SK-N-SH treated with all-trans-retinoic acid at 6 μM for 48 hours (cell line): ENCODE measurements around the gene FIGLA.

Source experiments
- ATAC-seq: fragments of 200-7000 bp; cut with Tn5 transposase; 3 replicates; pipeline ENCODE4 v1.9.1; 2020; ENCODE audit warnings: mild to moderate bottlenecking, moderate library complexity
- ARNTL ChIP-seq: fragments of 450-650 bp; formaldehyde crosslinking; IDR thresholded peaks from 2 replicates; pipeline ENCODE4 v1.5.0; 2020; ENCODE audit warnings: low read depth, mild to moderate bottlenecking, moderate library complexity, borderline replicate concordance
- BACH2 ChIP-seq: fragments of 250-450 bp; sonication (Bioruptor Pico); IDR thresholded peaks from 2 replicates; pipeline ENCODE4 v1.9.0; 2021; ENCODE audit warnings: mild to moderate bottlenecking, borderline replicate concordance
- CSDC2 ChIP-seq: fragments of 250-450 bp; sonication (Bioruptor Pico); IDR thresholded peaks from 2 replicates; pipeline ENCODE4 v1.5.0; 2020; ENCODE audit warnings: mild to moderate bottlenecking, moderate library complexity
- ESRRG ChIP-seq: fragments of 250-450 bp; sonication (Bioruptor Pico); IDR thresholded peaks from 2 replicates; pipeline ENCODE4 v1.6.1; 2021; ENCODE audit warnings: mild to moderate bottlenecking
- GLIS3 ChIP-seq: fragments of 250-450 bp; sonication (Bioruptor Pico); IDR thresholded peaks from 2 replicates; pipeline ENCODE4 v1.5.0; 2020; ENCODE audit warnings: mild to moderate bottlenecking, moderate library complexity
- ISL1 ChIP-seq: fragments of 250-450 bp; sonication (Bioruptor Pico); IDR thresholded peaks from 2 replicates; pipeline ENCODE4 v2.1.2; 2022; ENCODE audit warnings: mild to moderate bottlenecking, moderate library complexity
- OSR1 ChIP-seq: fragments of 250-450 bp; sonication (Bioruptor Pico); IDR thresholded peaks from 2 replicates; pipeline ENCODE4 v1.8.0; 2022; ENCODE audit warnings: moderate library complexity, mild to moderate bottlenecking, inconsistent platforms
- PPARA ChIP-seq: fragments of 250-450 bp; sonication (Bioruptor Pico); IDR thresholded peaks from 2 replicates; pipeline ENCODE4 v1.5.0; 2020; ENCODE audit warnings: mild to moderate bottlenecking, borderline replicate concordance
- RARB ChIP-seq: fragments of 250-450 bp; sonication (Bioruptor Pico); IDR thresholded peaks from 2 replicates; pipeline ENCODE4 v1.8.0; 2021; ENCODE audit warnings: mild to moderate bottlenecking, moderate library complexity
- SNAI2 ChIP-seq: fragments of 250-450 bp; sonication (Bioruptor Pico); IDR thresholded peaks from 2 replicates; pipeline ENCODE4 v1.5.0; 2020; ENCODE audit warnings: mild to moderate bottlenecking, moderate library complexity
- TOX ChIP-seq: fragments of 250-450 bp; sonication (Bioruptor Pico); IDR thresholded peaks from 2 replicates; pipeline ENCODE4 v1.8.0; 2021; ENCODE audit warnings: mild to moderate bottlenecking, moderate library complexity, borderline replicate concordance
- ZC3H10 ChIP-seq: fragments of 250-450 bp; sonication (Bioruptor Pico); IDR thresholded peaks from 2 replicates; pipeline ENCODE4 v1.5.1; 2021; ENCODE audit warnings: mild to moderate bottlenecking, moderate library complexity
- ZFP3 ChIP-seq: fragments of 250-450 bp; sonication (Bioruptor Pico); IDR thresholded peaks from 2 replicates; pipeline ENCODE4 v1.5.0; 2020; ENCODE audit warnings: mild to moderate bottlenecking, moderate library complexity
- ZNF565 ChIP-seq: fragments of 450-650 bp; formaldehyde crosslinking; conservative IDR thresholded peaks from 2 replicates; pipeline ENCODE4 v1.5.0; 2020; ENCODE audit warnings: low read depth, mild to moderate bottlenecking, moderate library complexity
- ZNF70 ChIP-seq: fragments of 450-650 bp; formaldehyde crosslinking; IDR thresholded peaks from 2 replicates; pipeline ENCODE4 v1.5.0; 2020; ENCODE audit warnings: mild to moderate bottlenecking, moderate library complexity
- ZNF8 ChIP-seq: fragments of 450-650 bp; formaldehyde crosslinking; IDR thresholded peaks from 2 replicates; pipeline ENCODE4 v1.5.0; 2020; ENCODE audit warnings: mild to moderate bottlenecking, moderate library complexity
- TF ChIP-seq, protein P1 (sequence below): fragments of 250-450 bp; sonication (Bioruptor Pico); IDR thresholded peaks from 2 replicates; pipeline ENCODE4 v1.8.0; 2020; ENCODE audit warnings: mild to moderate bottlenecking, moderate library complexity, borderline replicate concordance
- TF ChIP-seq, protein P2 (sequence below): fragments of 250-450 bp; sonication (Bioruptor Pico); IDR thresholded peaks from 2 replicates; pipeline ENCODE4 v1.5.1; 2021; ENCODE audit warnings: mild to moderate bottlenecking, moderate library complexity
- TF ChIP-seq, protein P3 (sequence below): fragments of 250-450 bp; sonication (Bioruptor Pico); IDR thresholded peaks from 2 replicates; pipeline ENCODE4 v1.5.1; 2020; ENCODE audit warnings: low read depth, mild to moderate bottlenecking, moderate library complexity
- TF ChIP-seq, protein P4 (sequence below): fragments of 250-450 bp; sonication (Bioruptor Pico); IDR thresholded peaks from 2 replicates; pipeline ENCODE4 v1.8.0; 2021; ENCODE audit warnings: low read depth, mild to moderate bottlenecking, moderate library complexity, borderline replicate concordance
- TF ChIP-seq, protein P5 (sequence below): fragments of 250-450 bp; sonication (Bioruptor Pico); IDR thresholded peaks from 2 replicates; pipeline ENCODE4 v1.5.0; 2020; ENCODE audit warnings: mild to moderate bottlenecking, moderate library complexity

FIGLA gene

DNA sequence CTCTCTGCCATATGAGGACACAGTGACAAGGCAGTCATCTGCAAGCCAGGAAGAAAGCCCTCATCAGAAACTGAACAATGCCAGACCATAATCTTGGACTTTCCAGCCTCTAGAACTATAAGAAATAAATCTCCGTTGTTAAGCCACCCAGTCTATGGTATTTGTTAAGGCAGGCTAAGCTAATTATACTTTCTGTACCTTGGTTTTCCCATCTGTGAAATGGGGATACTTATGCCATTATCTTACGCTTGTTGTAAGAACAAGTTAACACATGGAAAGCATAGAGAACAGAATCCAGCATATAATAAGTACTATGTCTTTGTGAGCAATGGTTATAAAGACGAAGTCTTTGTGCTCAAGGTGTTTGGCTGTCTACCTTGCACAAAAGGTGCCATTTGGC lies 14.2 kb downstream of the FIGLA start:
- ATAC-seq = no peak
- no peak for TF ChIP-seq SNAI2 (CRISPR knock-in tag)
- TF ChIP-seq ZNF565 = no peak
- no peak for TF ChIP-seq ZNF8 (CRISPR knock-in tag)
- TF ChIP-seq PPARA (CRISPR knock-in tag) = no peak
- TF ChIP-seq BACH2 (CRISPR knock-in tag) = no peak
- TF ChIP-seq ZC3H10 (CRISPR knock-in tag) = no peak
- no peak for TF ChIP-seq ZFP3 (CRISPR knock-in tag)
- TF ChIP-seq, protein P1, sequence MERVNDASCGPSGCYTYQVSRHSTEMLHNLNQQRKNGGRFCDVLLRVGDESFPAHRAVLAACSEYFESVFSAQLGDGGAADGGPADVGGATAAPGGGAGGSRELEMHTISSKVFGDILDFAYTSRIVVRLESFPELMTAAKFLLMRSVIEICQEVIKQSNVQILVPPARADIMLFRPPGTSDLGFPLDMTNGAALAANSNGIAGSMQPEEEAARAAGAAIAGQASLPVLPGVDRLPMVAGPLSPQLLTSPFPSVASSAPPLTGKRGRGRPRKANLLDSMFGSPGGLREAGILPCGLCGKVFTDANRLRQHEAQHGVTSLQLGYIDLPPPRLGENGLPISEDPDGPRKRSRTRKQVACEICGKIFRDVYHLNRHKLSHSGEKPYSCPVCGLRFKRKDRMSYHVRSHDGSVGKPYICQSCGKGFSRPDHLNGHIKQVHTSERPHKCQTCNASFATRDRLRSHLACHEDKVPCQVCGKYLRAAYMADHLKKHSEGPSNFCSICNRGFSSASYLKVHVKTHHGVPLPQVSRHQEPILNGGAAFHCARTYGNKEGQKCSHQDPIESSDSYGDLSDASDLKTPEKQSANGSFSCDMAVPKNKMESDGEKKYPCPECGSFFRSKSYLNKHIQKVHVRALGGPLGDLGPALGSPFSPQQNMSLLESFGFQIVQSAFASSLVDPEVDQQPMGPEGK (CRISPR knock-in tag) = no peak
- TF ChIP-seq, protein P2, sequence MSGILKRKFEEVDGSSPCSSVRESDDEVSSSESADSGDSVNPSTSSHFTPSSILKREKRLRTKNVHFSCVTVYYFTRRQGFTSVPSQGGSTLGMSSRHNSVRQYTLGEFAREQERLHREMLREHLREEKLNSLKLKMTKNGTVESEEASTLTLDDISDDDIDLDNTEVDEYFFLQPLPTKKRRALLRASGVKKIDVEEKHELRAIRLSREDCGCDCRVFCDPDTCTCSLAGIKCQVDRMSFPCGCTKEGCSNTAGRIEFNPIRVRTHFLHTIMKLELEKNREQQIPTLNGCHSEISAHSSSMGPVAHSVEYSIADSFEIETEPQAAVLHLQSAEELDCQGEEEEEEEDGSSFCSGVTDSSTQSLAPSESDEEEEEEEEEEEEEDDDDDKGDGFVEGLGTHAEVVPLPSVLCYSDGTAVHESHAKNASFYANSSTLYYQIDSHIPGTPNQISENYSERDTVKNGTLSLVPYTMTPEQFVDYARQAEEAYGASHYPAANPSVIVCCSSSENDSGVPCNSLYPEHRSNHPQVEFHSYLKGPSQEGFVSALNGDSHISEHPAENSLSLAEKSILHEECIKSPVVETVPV (CRISPR knock-in tag) = no peak
- TF ChIP-seq ISL1 (CRISPR knock-in tag) = no peak
- TF ChIP-seq, protein P3, sequence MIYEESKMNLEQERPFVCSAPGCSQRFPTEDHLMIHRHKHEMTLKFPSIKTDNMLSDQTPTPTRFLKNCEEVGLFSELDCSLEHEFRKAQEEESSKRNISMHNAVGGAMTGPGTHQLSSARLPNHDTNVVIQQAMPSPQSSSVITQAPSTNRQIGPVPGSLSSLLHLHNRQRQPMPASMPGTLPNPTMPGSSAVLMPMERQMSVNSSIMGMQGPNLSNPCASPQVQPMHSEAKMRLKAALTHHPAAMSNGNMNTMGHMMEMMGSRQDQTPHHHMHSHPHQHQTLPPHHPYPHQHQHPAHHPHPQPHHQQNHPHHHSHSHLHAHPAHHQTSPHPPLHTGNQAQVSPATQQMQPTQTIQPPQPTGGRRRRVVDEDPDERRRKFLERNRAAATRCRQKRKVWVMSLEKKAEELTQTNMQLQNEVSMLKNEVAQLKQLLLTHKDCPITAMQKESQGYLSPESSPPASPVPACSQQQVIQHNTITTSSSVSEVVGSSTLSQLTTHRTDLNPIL (CRISPR knock-in tag) = no peak
- TF ChIP-seq TOX (CRISPR knock-in tag) = no peak
- TF ChIP-seq RARB (CRISPR knock-in tag) = no peak
- no peak for TF ChIP-seq ZNF70 (CRISPR knock-in tag)
- TF ChIP-seq, protein P4, sequence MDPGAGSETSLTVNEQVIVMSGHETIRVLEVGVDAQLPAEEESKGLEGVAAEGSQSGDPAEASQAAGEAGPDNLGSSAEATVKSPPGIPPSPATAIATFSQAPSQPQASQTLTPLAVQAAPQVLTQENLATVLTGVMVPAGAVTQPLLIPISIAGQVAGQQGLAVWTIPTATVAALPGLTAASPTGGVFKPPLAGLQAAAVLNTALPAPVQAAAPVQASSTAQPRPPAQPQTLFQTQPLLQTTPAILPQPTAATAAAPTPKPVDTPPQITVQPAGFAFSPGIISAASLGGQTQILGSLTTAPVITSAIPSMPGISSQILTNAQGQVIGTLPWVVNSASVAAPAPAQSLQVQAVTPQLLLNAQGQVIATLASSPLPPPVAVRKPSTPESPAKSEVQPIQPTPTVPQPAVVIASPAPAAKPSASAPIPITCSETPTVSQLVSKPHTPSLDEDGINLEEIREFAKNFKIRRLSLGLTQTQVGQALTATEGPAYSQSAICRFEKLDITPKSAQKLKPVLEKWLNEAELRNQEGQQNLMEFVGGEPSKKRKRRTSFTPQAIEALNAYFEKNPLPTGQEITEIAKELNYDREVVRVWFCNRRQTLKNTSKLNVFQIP (CRISPR knock-in tag) = no peak
- TF ChIP-seq, protein P5, sequence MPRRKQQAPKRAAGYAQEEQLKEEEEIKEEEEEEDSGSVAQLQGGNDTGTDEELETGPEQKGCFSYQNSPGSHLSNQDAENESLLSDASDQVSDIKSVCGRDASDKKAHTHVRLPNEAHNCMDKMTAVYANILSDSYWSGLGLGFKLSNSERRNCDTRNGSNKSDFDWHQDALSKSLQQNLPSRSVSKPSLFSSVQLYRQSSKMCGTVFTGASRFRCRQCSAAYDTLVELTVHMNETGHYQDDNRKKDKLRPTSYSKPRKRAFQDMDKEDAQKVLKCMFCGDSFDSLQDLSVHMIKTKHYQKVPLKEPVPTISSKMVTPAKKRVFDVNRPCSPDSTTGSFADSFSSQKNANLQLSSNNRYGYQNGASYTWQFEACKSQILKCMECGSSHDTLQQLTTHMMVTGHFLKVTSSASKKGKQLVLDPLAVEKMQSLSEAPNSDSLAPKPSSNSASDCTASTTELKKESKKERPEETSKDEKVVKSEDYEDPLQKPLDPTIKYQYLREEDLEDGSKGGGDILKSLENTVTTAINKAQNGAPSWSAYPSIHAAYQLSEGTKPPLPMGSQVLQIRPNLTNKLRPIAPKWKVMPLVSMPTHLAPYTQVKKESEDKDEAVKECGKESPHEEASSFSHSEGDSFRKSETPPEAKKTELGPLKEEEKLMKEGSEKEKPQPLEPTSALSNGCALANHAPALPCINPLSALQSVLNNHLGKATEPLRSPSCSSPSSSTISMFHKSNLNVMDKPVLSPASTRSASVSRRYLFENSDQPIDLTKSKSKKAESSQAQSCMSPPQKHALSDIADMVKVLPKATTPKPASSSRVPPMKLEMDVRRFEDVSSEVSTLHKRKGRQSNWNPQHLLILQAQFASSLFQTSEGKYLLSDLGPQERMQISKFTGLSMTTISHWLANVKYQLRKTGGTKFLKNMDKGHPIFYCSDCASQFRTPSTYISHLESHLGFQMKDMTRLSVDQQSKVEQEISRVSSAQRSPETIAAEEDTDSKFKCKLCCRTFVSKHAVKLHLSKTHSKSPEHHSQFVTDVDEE (CRISPR knock-in tag) = no peak
- TF ChIP-seq OSR1 = no peak
- no peak for TF ChIP-seq ESRRG (CRISPR knock-in tag)
- no peak for TF ChIP-seq CSDC2 (CRISPR knock-in tag)
- no peak for TF ChIP-seq GLIS3 (CRISPR knock-in tag)

DNA sequence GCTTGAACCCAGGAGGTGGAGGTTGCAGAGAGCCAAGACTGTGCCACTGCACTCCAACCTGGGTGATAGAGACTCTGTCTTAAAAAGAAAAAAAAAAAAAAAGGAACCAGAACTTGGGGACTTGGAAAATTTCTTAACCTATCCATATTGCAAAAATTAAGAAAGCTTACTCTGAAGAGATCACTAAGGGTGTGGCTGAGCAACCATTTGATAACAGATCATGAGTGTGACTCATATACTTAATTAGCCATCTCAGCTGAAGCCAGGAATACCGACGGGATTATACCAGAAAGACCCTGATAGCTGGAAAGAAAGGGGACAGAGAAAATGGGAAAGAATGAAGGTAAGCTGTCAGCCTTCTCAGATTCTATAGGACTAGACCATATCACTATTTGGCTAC lies 15.3 kb downstream of the FIGLA start:
- no peak for ATAC-seq
- TF ChIP-seq ARNTL (CRISPR knock-in tag) = no peak
- TF ChIP-seq, protein P5 (CRISPR knock-in tag) = no peak
- TF ChIP-seq, protein P4 (CRISPR knock-in tag) = no peak
- no peak for TF ChIP-seq ZC3H10 (CRISPR knock-in tag)
- TF ChIP-seq ESRRG (CRISPR knock-in tag) = no peak
- TF ChIP-seq, protein P2 (CRISPR knock-in tag) = no peak
- TF ChIP-seq ZNF70 (CRISPR knock-in tag) = no peak
- TF ChIP-seq SNAI2 (CRISPR knock-in tag) = no peak
- no peak for TF ChIP-seq GLIS3 (CRISPR knock-in tag)
- TF ChIP-seq ZNF8 (CRISPR knock-in tag) = no peak
- TF ChIP-seq, protein P1 (CRISPR knock-in tag) = no peak
- no peak for TF ChIP-seq PPARA (CRISPR knock-in tag)
- TF ChIP-seq ZFP3 (CRISPR knock-in tag) = no peak
- TF ChIP-seq TOX (CRISPR knock-in tag) = no peak
- TF ChIP-seq ISL1 (CRISPR knock-in tag) = no peak
